Activated CD4-positive, alpha-beta T cell treated with anti-CD3 and anti-CD28 coated beads, Interleukin-2, amount 10 ng/mL, durations not matched to agents 24 days and 14 days (primary cell): Measurements from ENCODE around the gene CGB7. TPM values are rescaled to one million over a fixed set of nuclear protein-coding genes. Genes with fewer than 3 reads are reported as not detected.
"Not testable (repeated sequence)": the region's sequence is repeated elsewhere in the genome, so short reads cannot be mapped to it uniquely, and the experiment has no call there.

Experiments
- DNase-seq: peaks from one replicate; pipeline ENCODE4 v3.0.0; 2022
- H3K27ac Mint-ChIP-seq: one replicate; pipeline ENCODE4 v1.8.0; 2022; ENCODE audit warnings: mild to moderate bottlenecking, mixed read lengths
- H3K27me3 Mint-ChIP-seq: one replicate; pipeline ENCODE4 v1.8.0; 2022; ENCODE audit warnings: mixed read lengths
- H3K36me3 Mint-ChIP-seq: one replicate; pipeline ENCODE4 v1.8.0; 2022; ENCODE audit warnings: low read depth, mild to moderate bottlenecking, mixed read lengths
- H3K4me1 Mint-ChIP-seq: one replicate; pipeline ENCODE4 v1.8.0; 2021; ENCODE audit warnings: mixed read lengths
- H3K4me3 Mint-ChIP-seq: one replicate; pipeline ENCODE4 v1.8.0; 2022; ENCODE audit warnings: mild to moderate bottlenecking, moderate library complexity, mixed read lengths
- H3K9me3 Mint-ChIP-seq: one replicate; pipeline ENCODE4 v1.8.0; 2021; ENCODE audit warnings: mixed read lengths
- intact Hi-C: fragments of 100-400 bp; cut with micrococcal nuclease; formaldehyde crosslinking; loops from one replicate; pipeline ENCODE4 v1.15.1; 2023
- total RNA-seq: library from RNA; stranded (reverse); gene quantifications from 2 replicates; pipeline ENCODE4 v1.2.3, GENCODE V29; 2022

CGB7 gene
- total RNA-seq, 1 donor from 2014 or later, result not detected

GRCh38 chr19:49020931-49021895 lies 36.3 kb downstream of the CGB7 start:
- H3K9me3 Mint-ChIP-seq, result no peaks in the 10 kb centered on the region
- H3K27ac Mint-ChIP-seq, result no peak overlapping the region
- no peaks in the 10 kb centered on the region for H3K36me3 Mint-ChIP-seq
- no peak for DNase-seq
- intact Hi-C loops, result no loop called here
- H3K4me3 Mint-ChIP-seq, result no peak overlapping the region
- peaks cover 27% of the 10 kb centered on the region for H3K27me3 Mint-ChIP-seq
- H3K4me1 Mint-ChIP-seq, result peaks cover 20% of the 10 kb centered on the region

DNA sequence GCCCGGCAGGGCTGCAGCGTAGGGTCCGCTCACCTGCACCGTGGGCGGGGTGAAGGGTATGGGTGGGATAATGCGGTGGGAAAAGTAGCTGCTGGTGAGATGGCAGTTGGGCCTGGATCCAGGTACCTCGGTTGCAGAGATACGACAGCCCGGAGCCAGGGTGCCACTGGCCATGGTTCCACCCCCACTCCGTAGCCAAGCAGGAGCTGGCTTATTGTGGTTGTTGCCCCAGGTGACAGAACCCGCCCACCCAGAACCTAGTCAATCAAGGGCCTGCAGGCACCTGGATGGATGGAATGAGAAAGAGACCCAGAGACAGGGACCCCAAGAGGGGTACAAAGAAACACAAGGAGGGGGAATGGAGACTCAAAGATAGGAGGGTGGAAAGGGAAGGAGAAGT lies 37.2 kb downstream of the CGB7 start:
- no peak overlapping the region for H3K27ac Mint-ChIP-seq

DNA sequence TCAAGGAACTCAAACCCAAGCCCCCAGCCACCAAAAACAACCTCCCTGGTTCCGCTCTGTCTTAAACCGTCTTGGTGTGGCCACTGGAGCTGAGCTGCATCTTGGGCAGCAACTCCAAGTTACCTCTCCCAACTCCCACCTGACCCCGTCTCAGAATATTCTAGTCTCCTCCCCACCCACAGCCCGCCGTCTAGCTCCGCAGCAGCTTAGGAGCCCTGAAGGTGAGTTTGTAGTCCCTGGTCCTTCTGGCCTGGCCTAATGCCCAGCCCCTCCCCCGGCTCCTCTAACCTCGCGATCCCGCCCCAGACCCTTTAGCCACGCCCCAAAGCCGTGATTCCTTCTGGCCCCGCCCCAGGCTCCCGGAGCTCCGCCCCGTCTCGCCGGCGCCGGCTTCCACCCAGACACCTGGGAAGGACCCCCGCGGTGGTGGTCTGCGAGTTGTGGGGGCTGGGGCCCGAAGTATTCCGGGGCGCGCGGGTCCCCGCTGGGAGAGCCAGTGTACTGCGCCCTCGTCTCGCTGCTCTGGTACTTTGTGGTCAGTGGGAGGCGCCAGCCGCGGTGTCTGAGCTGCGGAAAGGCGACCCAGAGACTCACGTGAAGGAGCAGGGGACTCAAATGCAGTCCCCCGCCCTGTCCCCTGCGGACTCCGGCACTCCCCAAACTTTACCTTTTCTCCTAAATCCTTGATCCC lies 38.2 kb downstream of the CGB7 start:
- Mint-ChIP-seq H3K27ac (peak overlapping the region; percentile 12), H3K9me3 (no peaks in the 10 kb centered on the region), H3K27me3 (peaks cover 27% of the 10 kb centered on the region), H3K4me3 (peak overlapping the region; percentile 84), H3K36me3 (peaks cover 5% of the 10 kb centered on the region), H3K4me1 (peaks cover 20% of the 10 kb centered on the region)
- intact Hi-C loops, result no loop called here
- DNase-seq, result peak; percentile 90

More for the DNA sequence above, 37.2 kb downstream of the CGB7 start:
- peaks cover 5% of the 10 kb centered on the region for H3K36me3 Mint-ChIP-seq
- H3K4me1 Mint-ChIP-seq, result peaks cover 20% of the 10 kb centered on the region
- intact Hi-C loops, result no loop called here
- peaks cover 27% of the 10 kb centered on the region for H3K27me3 Mint-ChIP-seq
- no peaks in the 10 kb centered on the region for H3K9me3 Mint-ChIP-seq
- no peak for DNase-seq
- peak overlapping the region; percentile 84 for H3K4me3 Mint-ChIP-seq

DNA sequence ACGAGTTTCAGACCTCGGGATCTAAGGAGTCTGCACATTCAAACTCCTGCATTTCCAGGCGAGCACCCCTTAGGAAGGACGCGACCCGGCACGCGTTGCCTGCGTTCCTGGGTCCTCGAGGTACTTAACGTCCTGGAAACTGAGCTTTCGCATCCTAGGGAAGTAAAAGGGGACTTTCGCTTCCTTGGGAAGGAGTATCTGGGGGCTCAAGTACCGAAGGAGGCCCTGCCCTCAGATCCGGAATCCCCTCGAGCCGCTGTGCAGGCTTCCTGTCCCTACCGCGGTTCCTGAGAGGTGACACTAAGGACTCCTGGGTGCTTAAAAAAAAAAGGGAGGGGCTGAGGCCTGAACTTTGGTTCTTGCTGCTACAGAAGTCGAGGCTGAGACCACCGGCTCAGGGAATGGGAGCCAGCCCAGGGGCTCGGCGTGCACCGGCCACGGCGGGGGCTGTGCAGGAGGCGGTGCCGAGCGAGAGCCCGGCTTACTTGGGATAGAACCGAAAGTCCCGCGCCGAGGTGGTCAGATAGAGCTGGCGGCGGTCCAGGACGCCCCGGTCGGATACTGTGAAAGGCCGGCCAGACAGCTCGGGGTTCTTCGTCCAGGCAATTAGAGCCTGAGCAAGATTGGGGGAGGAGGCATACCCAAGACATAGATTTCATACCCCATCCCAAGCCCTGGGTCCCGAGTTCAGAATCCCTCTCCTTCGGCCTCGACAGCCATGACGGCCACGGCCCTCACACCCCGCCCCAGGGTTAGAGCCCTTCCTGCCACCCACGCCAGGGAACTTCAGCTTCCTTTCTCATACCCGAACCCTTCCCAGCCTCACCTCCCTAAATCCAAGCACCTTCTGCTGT lies 38.9 kb downstream of the CGB7 start:
- peak overlapping the region; percentile 12 for H3K27ac Mint-ChIP-seq
- intact Hi-C loops, result not testable (repeated sequence)

DNA sequence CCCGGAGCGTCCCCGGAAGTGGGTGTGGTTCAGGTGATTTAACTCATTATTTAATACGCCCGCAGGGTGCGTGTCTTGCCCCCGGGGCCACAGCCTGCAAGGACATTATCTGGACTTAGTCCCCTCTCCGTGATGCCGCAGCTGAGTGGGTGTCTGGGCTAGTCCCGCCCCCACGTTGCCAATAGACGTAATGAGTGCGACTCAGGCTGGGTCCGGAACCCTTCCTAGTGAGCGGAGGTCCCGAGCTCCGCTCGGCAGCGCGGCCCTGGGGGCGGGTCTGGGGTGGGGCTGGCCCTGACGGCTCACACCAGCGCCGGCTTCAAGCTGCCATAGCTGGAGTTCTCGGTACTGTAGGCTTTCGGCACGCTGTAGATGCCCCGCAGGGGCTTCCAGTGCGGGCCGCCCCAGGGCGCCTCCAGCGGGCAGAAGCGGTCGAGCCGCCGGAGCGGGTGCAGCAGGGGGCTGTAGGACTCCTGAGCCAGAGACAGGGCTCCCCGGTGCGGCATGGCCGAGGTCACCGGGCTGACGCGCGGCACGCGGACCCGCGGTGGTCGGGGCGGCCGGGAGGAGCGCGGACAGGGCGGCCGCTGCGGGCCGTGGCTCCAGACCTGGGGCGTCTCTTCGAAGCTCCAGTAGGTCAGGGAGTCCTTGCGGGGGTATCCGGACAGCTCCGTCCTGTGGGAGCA lies 39.7 kb downstream of the CGB7 start:
- Mint-ChIP-seq H3K27me3 (peaks cover 27% of the 10 kb centered on the region), H3K27ac (no peak overlapping the region), H3K36me3 (peaks cover 9% of the 10 kb centered on the region), H3K4me3 (peak overlapping the region; percentile 84), H3K9me3 (no peaks in the 10 kb centered on the region), H3K4me1 (peaks cover 20% of the 10 kb centered on the region)
- peak; percentile 89 for DNase-seq
- intact Hi-C loops, result no loop called here

More for the DNA sequence above, 38.9 kb downstream of the CGB7 start:
- H3K4me3 Mint-ChIP-seq, result peak overlapping the region; percentile 84
- H3K9me3 Mint-ChIP-seq, H3K36me3 Mint-ChIP-seq: not testable (repeated sequence)
- peaks cover 20% of the 10 kb centered on the region for H3K4me1 Mint-ChIP-seq
- DNase-seq, result peak; percentile 76
- H3K27me3 Mint-ChIP-seq, result peaks cover 27% of the 10 kb centered on the region

GRCh38 chr19:49017041-49017665 lies 40.4 kb downstream of the CGB7 start, which contains the start of gene LHB:
Gene LHB, minus strand, starts transcription at chr19:49017091. Its CDS starts 10 bp downstream, at chr19:49017081.
- Mint-ChIP-seq H3K27me3 (peaks cover 27% of the 10 kb centered on the region), H3K4me1 (peaks cover 20% of the 10 kb centered on the region), H3K9me3 (no peaks in the 10 kb centered on the region), H3K27ac (no peak within 1 kb of the TSS), H3K36me3 (peaks cover 12% of the 10 kb centered on the region), H3K4me3 (peak within 1 kb of the TSS; percentile 84)
- no peak for DNase-seq
- intact Hi-C loops, result no loop called here

DNA sequence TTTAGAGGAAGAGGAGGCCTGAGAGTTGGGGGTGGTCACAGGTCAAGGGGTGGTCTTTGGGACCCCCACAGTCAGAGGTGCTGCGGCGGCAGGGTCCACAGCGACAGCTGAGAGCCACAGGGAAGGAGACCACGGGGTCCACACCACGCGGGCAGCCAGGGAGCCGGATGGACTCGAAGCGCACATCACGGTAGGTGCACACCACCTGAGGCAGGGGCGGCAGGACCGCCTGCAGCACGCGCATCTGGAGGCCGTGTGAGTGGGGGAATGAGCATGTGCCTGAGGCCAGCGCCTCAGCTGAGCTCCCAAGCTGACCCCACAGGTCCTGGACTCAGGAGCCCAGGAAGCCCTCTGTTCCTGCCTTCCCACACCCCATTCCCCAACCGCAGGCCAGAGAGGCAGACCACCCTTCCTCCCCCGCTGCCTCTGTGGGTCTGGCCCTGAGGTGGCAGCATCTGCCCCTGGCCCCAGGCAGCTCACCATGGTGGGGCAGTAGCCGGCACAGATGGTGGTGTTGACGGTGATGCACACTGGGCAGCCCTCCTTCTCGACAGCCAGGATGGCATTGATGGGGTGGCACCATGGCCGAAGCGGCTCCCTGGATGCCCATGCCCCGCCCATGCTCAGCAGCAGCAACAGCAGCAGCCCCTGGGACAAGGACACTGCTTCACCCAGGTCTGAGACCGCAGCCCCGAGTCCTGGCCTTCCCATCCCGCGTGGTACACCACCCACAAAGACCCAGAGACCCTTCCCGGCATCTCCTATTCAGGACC lies 41.3 kb downstream of the CGB7 start:
- no peaks in the 10 kb centered on the region for H3K9me3 Mint-ChIP-seq
- H3K36me3 Mint-ChIP-seq, result peaks cover 17% of the 10 kb centered on the region
- no peak for DNase-seq
- intact Hi-C loops, result no loop called here
- H3K27ac Mint-ChIP-seq, result no peak overlapping the region
- no peak overlapping the region for H3K4me3 Mint-ChIP-seq
- peaks cover 24% of the 10 kb centered on the region for H3K27me3 Mint-ChIP-seq
- H3K4me1 Mint-ChIP-seq, result peaks cover 17% of the 10 kb centered on the region

- Mint-ChIP-seq H3K36me3 (peaks cover 26% of the 10 kb centered on the region), H3K4me3 (no peak overlapping the region), H3K27ac (no peak overlapping the region), H3K27me3 (peaks cover 11% of the 10 kb centered on the region), H3K9me3 (no peaks in the 10 kb centered on the region), H3K4me1 (peaks cover 10% of the 10 kb centered on the region)
- intact Hi-C loops, result no loop called here
- DNase-seq, result no peak
These were observed 42.7 kb downstream of the CGB7 start for GRCh38 chr19:49014870-49015255.

- intact Hi-C loops, result no loop called here
- H3K4me3 Mint-ChIP-seq, result no peak overlapping the region
- no peak overlapping the region for H3K27ac Mint-ChIP-seq
- peaks cover 10% of the 10 kb centered on the region for H3K4me1 Mint-ChIP-seq
- no peaks in the 10 kb centered on the region for H3K9me3 Mint-ChIP-seq
- H3K36me3 Mint-ChIP-seq, result peaks cover 30% of the 10 kb centered on the region
- H3K27me3 Mint-ChIP-seq, result peaks cover 8% of the 10 kb centered on the region
- no peak for DNase-seq
These were observed 43.3 kb downstream of the CGB7 start for GRCh38 chr19:49014123-49014869.

GRCh38 chr19:49011194-49011593 lies 46.4 kb downstream of the CGB7 start:
- Mint-ChIP-seq H3K36me3 (peaks cover 38% of the 10 kb centered on the region), H3K27ac (no peak overlapping the region), H3K9me3 (no peaks in the 10 kb centered on the region), H3K4me1 (no peaks in the 10 kb centered on the region), H3K4me3 (no peak overlapping the region), H3K27me3 (no peaks in the 10 kb centered on the region)
- no peak for DNase-seq
- intact Hi-C loops, result no loop called here

DNA sequence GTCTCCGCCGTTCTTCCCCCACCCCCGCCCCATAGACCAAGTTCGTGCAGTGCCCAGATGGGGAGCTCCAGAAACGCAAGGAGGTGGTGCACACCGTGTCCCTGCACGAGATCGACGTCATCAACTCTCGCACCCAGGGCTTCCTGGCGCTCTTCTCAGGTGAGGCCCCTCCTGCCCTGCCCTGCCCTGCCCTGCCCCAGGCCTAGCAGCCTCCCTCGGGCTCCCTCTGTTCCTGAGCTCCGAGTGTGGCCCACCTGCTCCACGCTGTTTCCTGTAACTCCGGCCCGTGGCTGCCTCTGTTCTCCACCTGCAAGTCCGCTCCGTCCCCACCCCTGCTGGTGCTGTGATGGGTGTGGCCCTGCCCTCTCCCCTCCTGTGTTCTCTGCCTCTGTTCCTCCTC lies 47.1 kb downstream of the CGB7 start:
- Mint-ChIP-seq H3K27me3 (no peaks in the 10 kb centered on the region), H3K27ac (no peak overlapping the region), H3K4me3 (no peak overlapping the region), H3K9me3 (no peaks in the 10 kb centered on the region), H3K4me1 (no peaks in the 10 kb centered on the region), H3K36me3 (peaks cover 34% of the 10 kb centered on the region)
- no peak for DNase-seq
- intact Hi-C loops, result no loop called here

- Mint-ChIP-seq H3K36me3 (peaks cover 40% of the 10 kb centered on the region), H3K4me3 (no peak overlapping the region), H3K27me3 (no peaks in the 10 kb centered on the region), H3K9me3 (no peaks in the 10 kb centered on the region), H3K27ac (no peak overlapping the region), H3K4me1 (no peaks in the 10 kb centered on the region)
- DNase-seq, result no peak
- intact Hi-C loops, result no loop called here
These were observed 47.7 kb downstream of the CGB7 start for GRCh38 chr19:49009828-49010227.
